Upper lobe of right lung (tissue), 1 donor: ENCODE results near the gene CDH13. TPM values are rescaled to one million over a fixed set of nuclear protein-coding genes. Genes with fewer than 3 reads are reported as not detected.

Experiments
- ATAC-seq: fragments of 200-7000 bp; cut with Tn5 transposase; one replicate; pipeline ENCODE4 v1.9.1; 2020; ENCODE audit warnings: mild to moderate bottlenecking, moderate library complexity
- DNase-seq: peaks from one replicate; pipeline ENCODE4 v3.0.0-alpha.2; 2020
- H3K27ac ChIP-seq: fragments of 200-600 bp; one replicate; pipeline ENCODE4 v1.8.0; 2022
- H3K27me3 ChIP-seq: fragments of 200-600 bp; one replicate; pipeline ENCODE4 v1.8.0; 2022; ENCODE audit warnings: mild to moderate bottlenecking
- H3K36me3 ChIP-seq: fragments of 200-600 bp; one replicate; pipeline ENCODE4 v1.8.0; 2022
- H3K4me1 ChIP-seq: fragments of 200-600 bp; one replicate; pipeline ENCODE4 v1.8.0; 2022
- H3K4me3 ChIP-seq: fragments of 200-600 bp; one replicate; pipeline ENCODE4 v1.8.0; 2022; ENCODE audit warnings: mild to moderate bottlenecking
- H3K9me3 ChIP-seq: fragments of 200-600 bp; one replicate; pipeline ENCODE4 v1.8.0; 2022
- CTCF ChIP-seq: fragments of 200-600 bp; IDR thresholded peaks from one replicate; pipeline ENCODE4 v1.8.0; 2022; ENCODE audit warnings: antibody characterized with exemption
- intact Hi-C: fragments of 100-400 bp; cut with DNase I; formaldehyde crosslinking; loops from one replicate; pipeline ENCODE4 v1.11.0; 2022
- total RNA-seq: library from RNA; stranded (reverse); fragmentation: NEBNext Ultra II Directional; extraction: Animal tissue kit (Norgen Biotek cat#: 25700); gene quantifications from one replicate; pipeline ENCODE4 v1.2.1, GENCODE V29; 2021
- donor health status: DM: no; HTN: yes; CAD: no; lungs with severe emphysema.

CDH13 gene
- total RNA-seq, 1 donor from 2014 or later = 27.2 TPM

GRCh38 chr16:83005653-83006160 is 378.9 kb downstream of the CDH13 start:
- intact Hi-C loops = no loop called here
- no peaks in the 10 kb centered on the region for H3K4me1 ChIP-seq
- no peak overlapping the region for H3K27ac ChIP-seq
- no peak for DNase-seq
- ATAC-seq = no peak
- H3K36me3 ChIP-seq = no peaks in the 10 kb centered on the region
- H3K9me3 ChIP-seq = no peaks in the 10 kb centered on the region
- no peaks in the 10 kb centered on the region for H3K27me3 ChIP-seq
- no peak overlapping the region for H3K4me3 ChIP-seq
- no peak for TF ChIP-seq CTCF

- Histone ChIP-seq H3K27ac (no peak overlapping the region), H3K36me3 (no peaks in the 10 kb centered on the region), H3K27me3 (no peaks in the 10 kb centered on the region), H3K4me1 (no peaks in the 10 kb centered on the region), H3K9me3 (no peaks in the 10 kb centered on the region), H3K4me3 (no peak overlapping the region)
- TF ChIP-seq CTCF = no peak
- ATAC-seq = no peak
- no peak for DNase-seq
- intact Hi-C loops = no loop called here
These were observed 384.3 kb downstream of the CDH13 start for GRCh38 chr16:83010776-83011720.

GRCh38 chr16:83011939-83012338 is 385.2 kb downstream of the CDH13 start:
- no peak for ATAC-seq
- TF ChIP-seq CTCF = no peak
- Histone ChIP-seq H3K27me3 (no peaks in the 10 kb centered on the region), H3K4me1 (no peaks in the 10 kb centered on the region), H3K36me3 (no peaks in the 10 kb centered on the region), H3K27ac (no peak overlapping the region), H3K4me3 (no peak overlapping the region), H3K9me3 (no peaks in the 10 kb centered on the region)
- DNase-seq = no peak
- intact Hi-C loops = no loop called here

GRCh38 chr16:83013071-83013470 is 386.3 kb downstream of the CDH13 start:
- intact Hi-C loops = no loop called here
- no peak for TF ChIP-seq CTCF
- Histone ChIP-seq H3K36me3 (no peaks in the 10 kb centered on the region), H3K27me3 (no peaks in the 10 kb centered on the region), H3K27ac (no peak overlapping the region), H3K9me3 (no peaks in the 10 kb centered on the region), H3K4me1 (no peaks in the 10 kb centered on the region), H3K4me3 (no peak overlapping the region)
- no peak for DNase-seq
- no peak for ATAC-seq

GRCh38 chr16:83019963-83020362 is 393.2 kb downstream of the CDH13 start:
- ATAC-seq (no peak), DNase-seq (no peak)
- Histone ChIP-seq H3K36me3 (no peaks in the 10 kb centered on the region), H3K4me3 (no peak overlapping the region), H3K27me3 (no peaks in the 10 kb centered on the region), H3K9me3 (no peaks in the 10 kb centered on the region), H3K4me1 (no peaks in the 10 kb centered on the region), H3K27ac (no peak overlapping the region)
- no peak for TF ChIP-seq CTCF
- intact Hi-C loops = no loop called here
